Hepatocyte (in vitro differentiated cells): Measurements from ENCODE around the gene KLF13.

Experiments
- EZH2 ChIP-seq: fragments of 200-600 bp; sonication (generic); IDR thresholded peaks from 2 replicates; pipeline ENCODE4 v1.6.1; 2016; ENCODE audit warnings: antibody characterized with exemption, mild to moderate bottlenecking, borderline replicate concordance
- EZH2phosphoT487 ChIP-seq: fragments of 200-600 bp; sonication (generic); IDR thresholded peaks from one replicate; pipeline ENCODE4 v1.6.1; 2018; ENCODE audit warnings: antibody characterized with exemption, mild to moderate bottlenecking, low read depth, moderate library complexity; ENCODE audit not compliant: unreplicated experiment, severe bottlenecking
- TF ChIP-seq, protein P1 (sequence below): fragments of 200-600 bp; sonication (generic); IDR thresholded peaks from 2 replicates; pipeline ENCODE4 v1.5.1; 2016; ENCODE audit warnings: antibody characterized with exemption, mild to moderate bottlenecking; ENCODE audit not compliant: poor library complexity

GRCh38 chr15:31405200-31405920 is 78.7 kb downstream of the KLF13 start:
- TF ChIP-seq, protein P1, sequence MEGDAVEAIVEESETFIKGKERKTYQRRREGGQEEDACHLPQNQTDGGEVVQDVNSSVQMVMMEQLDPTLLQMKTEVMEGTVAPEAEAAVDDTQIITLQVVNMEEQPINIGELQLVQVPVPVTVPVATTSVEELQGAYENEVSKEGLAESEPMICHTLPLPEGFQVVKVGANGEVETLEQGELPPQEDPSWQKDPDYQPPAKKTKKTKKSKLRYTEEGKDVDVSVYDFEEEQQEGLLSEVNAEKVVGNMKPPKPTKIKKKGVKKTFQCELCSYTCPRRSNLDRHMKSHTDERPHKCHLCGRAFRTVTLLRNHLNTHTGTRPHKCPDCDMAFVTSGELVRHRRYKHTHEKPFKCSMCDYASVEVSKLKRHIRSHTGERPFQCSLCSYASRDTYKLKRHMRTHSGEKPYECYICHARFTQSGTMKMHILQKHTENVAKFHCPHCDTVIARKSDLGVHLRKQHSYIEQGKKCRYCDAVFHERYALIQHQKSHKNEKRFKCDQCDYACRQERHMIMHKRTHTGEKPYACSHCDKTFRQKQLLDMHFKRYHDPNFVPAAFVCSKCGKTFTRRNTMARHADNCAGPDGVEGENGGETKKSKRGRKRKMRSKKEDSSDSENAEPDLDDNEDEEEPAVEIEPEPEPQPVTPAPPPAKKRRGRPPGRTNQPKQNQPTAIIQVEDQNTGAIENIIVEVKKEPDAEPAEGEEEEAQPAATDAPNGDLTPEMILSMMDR, result no peak
- TF ChIP-seq EZH2 (no peak), EZH2phosphoT487 (no peak)
